WERI-Rb-1 (cell line): Measurements from ENCODE around the gene CNTN5.

Experiments used
- DNase-seq: peaks from one replicate; pipeline ENCODE4 v3.0.0-alpha.2; 2020
- H3K27ac ChIP-seq: fragments of 250-450 bp; sonication (Bioruptor Pico); 2 replicates; pipeline ENCODE4 v1.5.1; 2020; ENCODE audit warnings: mild to moderate bottlenecking, moderate library complexity
- H3K27me3 ChIP-seq: fragments of 250-450 bp; sonication (Bioruptor Pico); 2 replicates; pipeline ENCODE4 v1.5.1; 2021; ENCODE audit warnings: mild to moderate bottlenecking, low read depth, moderate library complexity; ENCODE audit not compliant: insufficient read depth, severe bottlenecking
- H3K36me3 ChIP-seq: fragments of 250-450 bp; sonication (Bioruptor Pico); 2 replicates; pipeline ENCODE4 v1.5.1; 2020; ENCODE audit warnings: mild to moderate bottlenecking, moderate library complexity
- H3K4me3 ChIP-seq: 2 replicates; pipeline ENCODE4 v1.5.1; 2011; ENCODE audit warnings: low read depth, mild to moderate bottlenecking, control low read depth, low read length
- H3K9me3 ChIP-seq: fragments of 250-450 bp; sonication (Bioruptor Pico); 2 replicates; pipeline ENCODE4 v1.5.1; 2021; ENCODE audit warnings: mild to moderate bottlenecking, moderate library complexity; ENCODE audit not compliant: severe bottlenecking
- TF ChIP-seq, protein P1 (sequence below): IDR thresholded peaks from 2 replicates; pipeline ENCODE4 v1.5.1; 2011; ENCODE audit warnings: low read depth, mild to moderate bottlenecking, control low read depth, inconsistent platforms, low read length

Gene CNTN5

DNA sequence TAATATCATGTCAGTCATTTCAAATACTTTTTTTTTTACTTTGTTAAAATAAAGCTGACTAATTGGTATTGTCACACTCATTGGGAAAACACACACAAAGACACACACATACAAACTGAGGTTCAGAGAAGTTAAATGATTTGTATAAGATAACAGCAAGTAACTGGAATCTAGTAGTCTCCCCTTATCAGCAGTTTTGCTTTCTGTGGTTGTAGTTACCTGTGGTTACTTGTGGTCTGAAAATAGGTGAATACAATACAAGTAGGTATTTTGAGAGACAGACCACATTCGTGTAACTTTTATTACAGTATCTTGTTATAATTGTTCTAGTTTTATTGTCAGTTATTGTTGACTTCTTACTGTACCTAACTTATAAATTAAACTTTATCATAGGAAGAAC lies 610.9 kb downstream of the CNTN5 start:
- no peak overlapping the region for H3K4me3 ChIP-seq
- H3K9me3 ChIP-seq, result no peaks in the 10 kb centered on the region
- TF ChIP-seq, protein P1, sequence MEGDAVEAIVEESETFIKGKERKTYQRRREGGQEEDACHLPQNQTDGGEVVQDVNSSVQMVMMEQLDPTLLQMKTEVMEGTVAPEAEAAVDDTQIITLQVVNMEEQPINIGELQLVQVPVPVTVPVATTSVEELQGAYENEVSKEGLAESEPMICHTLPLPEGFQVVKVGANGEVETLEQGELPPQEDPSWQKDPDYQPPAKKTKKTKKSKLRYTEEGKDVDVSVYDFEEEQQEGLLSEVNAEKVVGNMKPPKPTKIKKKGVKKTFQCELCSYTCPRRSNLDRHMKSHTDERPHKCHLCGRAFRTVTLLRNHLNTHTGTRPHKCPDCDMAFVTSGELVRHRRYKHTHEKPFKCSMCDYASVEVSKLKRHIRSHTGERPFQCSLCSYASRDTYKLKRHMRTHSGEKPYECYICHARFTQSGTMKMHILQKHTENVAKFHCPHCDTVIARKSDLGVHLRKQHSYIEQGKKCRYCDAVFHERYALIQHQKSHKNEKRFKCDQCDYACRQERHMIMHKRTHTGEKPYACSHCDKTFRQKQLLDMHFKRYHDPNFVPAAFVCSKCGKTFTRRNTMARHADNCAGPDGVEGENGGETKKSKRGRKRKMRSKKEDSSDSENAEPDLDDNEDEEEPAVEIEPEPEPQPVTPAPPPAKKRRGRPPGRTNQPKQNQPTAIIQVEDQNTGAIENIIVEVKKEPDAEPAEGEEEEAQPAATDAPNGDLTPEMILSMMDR, result no peak
- no peaks in the 10 kb centered on the region for H3K36me3 ChIP-seq
- no peak for DNase-seq
- no peaks in the 10 kb centered on the region for H3K27me3 ChIP-seq
- no peak overlapping the region for H3K27ac ChIP-seq

DNA sequence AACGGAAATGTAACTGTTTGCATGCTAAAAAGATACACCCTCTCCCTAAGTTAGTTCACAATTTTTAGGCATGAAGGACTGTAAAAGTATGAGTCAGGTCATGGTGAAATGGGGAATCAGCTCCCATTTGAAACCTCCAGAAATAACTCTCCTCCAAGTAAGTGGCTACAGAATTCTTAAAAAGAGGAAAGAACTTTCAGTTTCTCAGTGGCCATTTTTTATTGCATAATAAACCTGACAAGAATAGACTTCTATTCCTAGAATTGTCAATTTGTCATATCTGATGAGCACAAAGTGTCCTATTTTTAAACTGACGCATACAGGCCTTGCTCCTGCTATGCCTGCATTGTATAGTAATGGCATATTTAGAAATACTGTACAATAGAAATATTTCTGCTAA lies 612.2 kb downstream of the CNTN5 start:
- Histone ChIP-seq H3K4me3 (no peak overlapping the region), H3K9me3 (no peaks in the 10 kb centered on the region), H3K27ac (no peak overlapping the region), H3K36me3 (no peaks in the 10 kb centered on the region), H3K27me3 (no peaks in the 10 kb centered on the region)
- no peak for DNase-seq
- TF ChIP-seq, protein P1, result no peak

DNA sequence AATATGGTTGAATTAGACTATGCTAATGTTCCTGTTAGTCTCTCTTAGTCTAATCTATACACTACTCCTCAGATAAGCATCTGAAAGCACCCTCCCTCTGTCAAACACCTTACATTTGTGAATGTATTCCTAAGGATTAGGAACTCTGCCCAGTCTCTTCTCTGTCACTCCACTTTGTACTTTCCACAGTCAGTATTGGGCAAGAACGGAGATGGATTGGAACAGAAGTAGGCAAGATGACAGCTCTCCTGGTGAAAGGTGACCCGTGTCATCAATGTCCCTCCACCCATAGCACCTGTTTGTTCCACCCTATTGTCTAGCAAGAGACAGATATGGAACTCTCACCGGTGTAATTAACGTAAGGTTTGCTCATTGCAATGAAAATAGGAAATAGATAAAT lies 613.8 kb downstream of the CNTN5 start:
- H3K4me3 ChIP-seq, result no peak overlapping the region
- H3K27me3 ChIP-seq, result no peaks in the 10 kb centered on the region
- no peak for DNase-seq
- no peak overlapping the region for H3K27ac ChIP-seq
- peaks cover 5% of the 10 kb centered on the region for H3K9me3 ChIP-seq
- H3K36me3 ChIP-seq, result no peaks in the 10 kb centered on the region
- TF ChIP-seq, protein P1, result no peak

DNA sequence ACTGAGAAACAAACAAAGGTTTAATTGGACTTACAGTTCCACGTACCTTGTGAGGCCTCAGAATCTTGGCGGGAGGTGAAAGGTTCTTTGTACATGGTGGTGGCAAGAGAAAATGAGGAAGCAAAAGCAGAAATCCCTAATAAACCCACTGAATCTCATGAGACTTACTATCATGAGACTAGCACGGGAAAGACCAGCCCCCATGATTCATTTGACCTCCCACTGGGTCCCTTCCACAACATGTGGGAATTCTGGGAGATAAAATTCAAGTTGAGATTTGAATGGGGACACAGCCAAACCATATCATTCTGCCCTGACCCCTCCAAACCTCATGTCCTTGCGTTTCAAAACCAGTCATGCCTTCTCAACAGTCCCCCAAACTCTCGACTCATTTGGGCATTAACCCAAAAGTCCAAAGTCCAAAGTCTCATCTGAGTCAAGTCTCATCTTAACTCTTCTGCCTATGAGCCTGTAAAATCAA lies 617.4 kb downstream of the CNTN5 start:
- no peaks in the 10 kb centered on the region for H3K36me3 ChIP-seq
- H3K27ac ChIP-seq, result no peak overlapping the region
- peaks cover 8% of the 10 kb centered on the region for H3K9me3 ChIP-seq
- no peak for DNase-seq
- no peak overlapping the region for H3K4me3 ChIP-seq
- TF ChIP-seq, protein P1, result no peak
- no peaks in the 10 kb centered on the region for H3K27me3 ChIP-seq

DNA sequence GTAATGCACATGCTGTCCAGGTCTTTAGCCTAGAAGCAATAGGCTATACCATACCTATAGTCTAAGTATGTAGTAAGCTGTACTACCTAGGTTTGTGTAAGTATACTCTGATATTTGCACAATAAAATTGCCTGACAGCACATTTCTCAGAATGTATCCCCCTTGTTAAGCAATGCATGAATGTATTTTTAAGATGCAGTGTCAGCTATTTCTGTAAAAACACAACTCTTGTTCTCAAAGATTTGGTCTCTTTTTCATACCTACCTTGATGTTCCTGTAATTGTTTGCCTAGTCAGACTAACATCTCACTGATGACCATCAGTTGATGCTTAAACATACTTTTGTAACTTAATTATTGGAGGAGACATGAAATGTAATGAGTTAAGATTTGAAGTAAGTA lies 619.9 kb downstream of the CNTN5 start:
- Histone ChIP-seq H3K27ac (no peak overlapping the region), H3K9me3 (peaks cover 8% of the 10 kb centered on the region), H3K4me3 (no peak overlapping the region), H3K27me3 (no peaks in the 10 kb centered on the region), H3K36me3 (no peaks in the 10 kb centered on the region)
- TF ChIP-seq, protein P1, result no peak
- DNase-seq, result no peak

DNA sequence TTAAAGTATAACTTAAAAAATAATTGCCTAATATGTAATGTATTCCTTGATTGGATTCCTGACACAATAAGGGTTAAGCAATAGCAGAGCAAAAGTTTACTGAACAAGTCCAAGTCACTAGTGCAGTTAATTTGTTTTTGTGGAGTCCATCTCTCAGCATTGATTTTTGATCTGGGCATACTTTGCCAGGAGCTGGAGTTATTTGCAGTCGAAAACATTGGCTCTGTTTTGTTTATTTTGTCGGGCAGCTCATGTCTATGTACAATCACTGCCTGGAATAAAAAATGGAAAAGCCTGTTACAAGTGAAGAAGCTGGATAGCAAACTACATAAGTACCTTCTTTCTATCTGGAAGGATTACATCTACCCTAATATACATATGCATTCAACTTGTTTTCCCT lies 625.2 kb downstream of the CNTN5 start:
- TF ChIP-seq, protein P1, result no peak
- Histone ChIP-seq H3K9me3 (no peaks in the 10 kb centered on the region), H3K36me3 (no peaks in the 10 kb centered on the region), H3K27me3 (no peaks in the 10 kb centered on the region), H3K4me3 (no peak overlapping the region), H3K27ac (no peak overlapping the region)
- DNase-seq, result no peak
